Liver (tissue), 9 donors: ENCODE results near the gene ANO10. TPM values are rescaled to one million over a fixed set of nuclear protein-coding genes. Genes with fewer than 3 reads are reported as not detected.

Experiments used
- DNase-seq: peaks from one replicate; pipeline ENCODE4 v3.0.0-alpha.2; 2017; ENCODE audit warnings: low spot score
- H3K27ac ChIP-seq, 2 donors: one replicate each; pipeline ENCODE4 v1.7.0; 2013; ENCODE audit warnings: inconsistent platforms in 2 of 2, low read length in 2 of 2, control low read depth in 1 of 2, low read depth in 1 of 2, mild to moderate bottlenecking in 1 of 2
- H3K27me3 ChIP-seq, 4 donors: one replicate each; pipeline versions ENCODE4 v1.6.1 to v1.7.0; 2013; ENCODE audit warnings: low read length in 3 of 4, inconsistent platforms in 1 of 4, mild to moderate bottlenecking in 1 of 4, moderate library complexity in 1 of 4; ENCODE audit not compliant: control insufficient read depth in 4 of 4, insufficient read depth in 4 of 4
- H3K36me3 ChIP-seq, 4 donors: one replicate each; pipeline versions ENCODE4 v1.6.1 to v1.7.0; 2013; ENCODE audit warnings: low read length in 3 of 4, mild to moderate bottlenecking in 3 of 4, low read depth in 1 of 4, moderate library complexity in 1 of 4; ENCODE audit not compliant: control insufficient read depth in 4 of 4, insufficient read depth in 3 of 4
- H3K4me1 ChIP-seq, 4 donors: one replicate each; pipeline versions ENCODE4 v1.6.1 to v1.7.0; 2013; ENCODE audit warnings: low read length in 3 of 4, mild to moderate bottlenecking in 3 of 4, moderate library complexity in 1 of 4; ENCODE audit not compliant: control insufficient read depth in 4 of 4, insufficient read depth in 4 of 4
- H3K4me3 ChIP-seq, 3 donors: one replicate each; pipeline versions ENCODE4 v1.6.1 to v1.7.0; 2013; ENCODE audit warnings: low read length in 3 of 3, control low read depth in 1 of 3, low read depth in 1 of 3, mild to moderate bottlenecking in 1 of 3
- H3K9ac ChIP-seq, 2 donors: one replicate each; pipeline ENCODE4 v1.7.0; 2013; ENCODE audit warnings: low read length in 2 of 2, mild to moderate bottlenecking in 2 of 2, moderate library complexity in 2 of 2, control low read depth in 1 of 2, low read depth in 1 of 2
- H3K9me3 ChIP-seq, 4 donors: one replicate each; pipeline versions ENCODE4 v1.6.1 to v1.7.0; 2013; ENCODE audit warnings: low read length in 3 of 4; ENCODE audit not compliant: control insufficient read depth in 4 of 4
- ATF3 ChIP-seq: IDR thresholded peaks from 2 replicates; pipeline ENCODE4 v1.6.1; 2016; ENCODE audit warnings: antibody characterized with exemption
- CTCF ChIP-seq: fragments of 150-350 bp; IDR thresholded peaks from 2 replicates; pipeline ENCODE4 v1.5.1; 2017; ENCODE audit warnings: improper control_type of control experiment, low read depth, low read length; ENCODE audit not compliant: missing input control
- EGR1 ChIP-seq, 2 donors: IDR thresholded peaks; 2 replicates each; pipeline ENCODE4 v1.6.1; 2016 to 2018; ENCODE audit warnings: antibody characterized with exemption in 2 of 2, low read depth in 2 of 2
- FOXA1 ChIP-seq: IDR thresholded peaks from 2 replicates; pipeline ENCODE4 v1.6.1; 2016; ENCODE audit warnings: antibody characterized with exemption
- FOXA2 ChIP-seq: IDR thresholded peaks from 2 replicates; pipeline ENCODE4 v1.6.1; 2016; ENCODE audit warnings: antibody characterized with exemption
- GABPA ChIP-seq, 2 donors: IDR thresholded peaks in 1 of 2; conservative IDR thresholded peaks in 1 of 2; 2 replicates each; pipeline ENCODE4 v1.6.1; 2016; ENCODE audit warnings: antibody characterized with exemption in 2 of 2, mild to moderate bottlenecking in 1 of 2, moderate library complexity in 1 of 2
- HNF4A ChIP-seq, 2 donors: conservative IDR thresholded peaks; 2 replicates each; pipeline ENCODE4 v1.6.1; 2016; ENCODE audit warnings: antibody characterized with exemption in 2 of 2, mild to moderate bottlenecking in 2 of 2
- HNF4G ChIP-seq: IDR thresholded peaks from 2 replicates; pipeline ENCODE4 v1.6.1; 2016; ENCODE audit warnings: antibody characterized with exemption
- JUND ChIP-seq, 2 donors: IDR thresholded peaks; 2 replicates each; pipeline ENCODE4 v1.6.1; 2016; ENCODE audit warnings: antibody characterized with exemption in 2 of 2
- MAX ChIP-seq: IDR thresholded peaks from 2 replicates; pipeline ENCODE4 v1.6.1; 2016; ENCODE audit warnings: antibody characterized with exemption
- NR2F2 ChIP-seq: IDR thresholded peaks from 2 replicates; pipeline ENCODE4 v1.6.1; 2016; ENCODE audit warnings: antibody characterized with exemption
- RAD21 ChIP-seq, 2 donors: IDR thresholded peaks; 2 replicates each; pipeline ENCODE4 v1.6.1; 2016; ENCODE audit warnings: antibody characterized with exemption in 2 of 2, mild to moderate bottlenecking in 2 of 2
- REST ChIP-seq: IDR thresholded peaks from 2 replicates; pipeline ENCODE4 v1.6.1; 2016; ENCODE audit warnings: antibody characterized with exemption, mild to moderate bottlenecking
- RXRA ChIP-seq, 2 donors: IDR thresholded peaks; 2 replicates each; pipeline ENCODE4 v1.6.1; 2017 to 2018; ENCODE audit warnings: antibody characterized with exemption in 2 of 2, mild to moderate bottlenecking in 1 of 2
- SP1 ChIP-seq: IDR thresholded peaks from 2 replicates; pipeline ENCODE4 v1.6.1; 2018; ENCODE audit warnings: antibody characterized with exemption, mild to moderate bottlenecking
- TAF1 ChIP-seq: conservative IDR thresholded peaks from 2 replicates; pipeline ENCODE4 v1.6.1; 2016; ENCODE audit warnings: antibody characterized with exemption, mild to moderate bottlenecking
- YY1 ChIP-seq: IDR thresholded peaks from 2 replicates; pipeline ENCODE4 v1.6.1; 2016; ENCODE audit warnings: antibody characterized with exemption, mild to moderate bottlenecking
- ZBTB33 ChIP-seq: IDR thresholded peaks from 2 replicates; pipeline ENCODE4 v1.6.1; 2016; ENCODE audit warnings: antibody characterized with exemption
- WGBS: extraction: QIAGEN DNeasy Blood & Tissue Kit; methylation state at CpG from one replicate; pipeline ENCODE4 v1.1.7; 2013; 5-methylcytosine and 5-hydroxymethylcytosine counted together
- polyA plus RNA-seq, 2 donors: library from polyadenylated mRNA; stranded (reverse) in 1 of 2; unstranded in 1 of 2; fragments of 200-250 nt in 1 of 2; fragments of >200 nt in 1 of 2; fragmentation: Nextera tagmentation in 1 of 2; extraction: Ambion mirVana in 1 of 2; gene quantifications; one replicate each; pipeline versions ENCODE4 v1.2.1 to v1.2.3, GENCODE V29; 2013 to 2015
- total RNA-seq, 2 donors: library from RNA; depleted of rRNA; stranded (reverse); fragments of >200 nt; gene quantifications; one replicate each; pipeline ENCODE4 v1.2.3, GENCODE V29; 2014
- donor health status: healthy.
- donor health status: healthy.
- donor health status: healthy.
- donor health status: healthy.
- donor health status: healthy.

The ANO10 gene
- total and polyA plus RNA-seq, 4 donors: 5.6 to 8.7 (median 6.8) TPM

- H3K27ac ChIP-seq: peak overlapping the region in 1 of 2 donors; percentile 39
- peaks cover 0 to 12% (median 8%) of the 10 kb centered on the region in 4 donors for H3K4me1 ChIP-seq
- no peak overlapping the region for H3K9ac ChIP-seq
- peaks cover 6 to 69% (median 49%) of the 10 kb centered on the region in 4 donors for H3K36me3 ChIP-seq
- 46% methylated on average over 7 of the region's 7 CpGs for WGBS
- no peak for DNase-seq
- no peak overlapping the region for H3K4me3 ChIP-seq
- H3K9me3 ChIP-seq: peaks cover 6 to 16% (median 11%) of the 10 kb centered on the region in 4 donors
- H3K27me3 ChIP-seq: no peaks in the 10 kb centered on the region
- no peak for TF ChIP-seq REST
- no peak for TF ChIP-seq EGR1 (IDR thresholded peaks at IDR 0.05; ENCODE audit: low read depth in 2 of 2)
- TF ChIP-seq GABPA (IDR thresholded peaks at IDR 0.05 in 1 of 2, conservative IDR thresholded peaks at IDR 0.05 in 1 of 2): no peak
- no peak for TF ChIP-seq FOXA2
- no peak for TF ChIP-seq NR2F2
- no peak for TF ChIP-seq CTCF
- no peak for TF ChIP-seq HNF4G
- TF ChIP-seq FOXA1: peak; percentile 13
- TF ChIP-seq RXRA (IDR thresholded peaks at IDR 0.05): peak; percentile 41 to 80
- TF ChIP-seq TAF1: no peak
- TF ChIP-seq ATF3: no peak
- TF ChIP-seq YY1: peak; percentile 63
- TF ChIP-seq MAX: peak; percentile 25
- TF ChIP-seq JUND (IDR thresholded peaks at IDR 0.05): no peak
- no peak for TF ChIP-seq ZBTB33
- peak; percentile 61 to 73 for TF ChIP-seq HNF4A (conservative IDR thresholded peaks at IDR 0.05)
- TF ChIP-seq SP1: no peak
- TF ChIP-seq RAD21 (IDR thresholded peaks at IDR 0.05): peak in 1 of 2 donors; percentile 33
Measured at GRCh38 chr3:43340403-43340802, 281.4 kb downstream of the ANO10 start.
